Activated CD4-positive, alpha-beta T cell treated with anti-CD3 and anti-CD28 coated beads, Interleukin-2, amount 10 ng/mL, durations not matched to agents 24 days and 14 days (primary cell): Measurements from ENCODE around the gene GK2. TPM values are rescaled to one million over a fixed set of nuclear protein-coding genes. Genes with fewer than 3 reads are reported as not detected.

Experiments used
- DNase-seq: peaks from one replicate; pipeline ENCODE4 v3.0.0; 2022
- H3K27ac Mint-ChIP-seq: one replicate; pipeline ENCODE4 v1.8.0; 2022; ENCODE audit warnings: mild to moderate bottlenecking, mixed read lengths
- H3K27me3 Mint-ChIP-seq: one replicate; pipeline ENCODE4 v1.8.0; 2022; ENCODE audit warnings: mixed read lengths
- H3K36me3 Mint-ChIP-seq: one replicate; pipeline ENCODE4 v1.8.0; 2022; ENCODE audit warnings: low read depth, mild to moderate bottlenecking, mixed read lengths
- H3K4me1 Mint-ChIP-seq: one replicate; pipeline ENCODE4 v1.8.0; 2021; ENCODE audit warnings: mixed read lengths
- H3K4me3 Mint-ChIP-seq: one replicate; pipeline ENCODE4 v1.8.0; 2022; ENCODE audit warnings: mild to moderate bottlenecking, moderate library complexity, mixed read lengths
- H3K9me3 Mint-ChIP-seq: one replicate; pipeline ENCODE4 v1.8.0; 2021; ENCODE audit warnings: mixed read lengths
- intact Hi-C: fragments of 100-400 bp; cut with micrococcal nuclease; formaldehyde crosslinking; loops from one replicate; pipeline ENCODE4 v1.15.1; 2023
- total RNA-seq: library from RNA; stranded (reverse); gene quantifications from 2 replicates; pipeline ENCODE4 v1.2.3, GENCODE V29; 2022

GK2 gene
- not detected in 2 replicates for total RNA-seq

DNA sequence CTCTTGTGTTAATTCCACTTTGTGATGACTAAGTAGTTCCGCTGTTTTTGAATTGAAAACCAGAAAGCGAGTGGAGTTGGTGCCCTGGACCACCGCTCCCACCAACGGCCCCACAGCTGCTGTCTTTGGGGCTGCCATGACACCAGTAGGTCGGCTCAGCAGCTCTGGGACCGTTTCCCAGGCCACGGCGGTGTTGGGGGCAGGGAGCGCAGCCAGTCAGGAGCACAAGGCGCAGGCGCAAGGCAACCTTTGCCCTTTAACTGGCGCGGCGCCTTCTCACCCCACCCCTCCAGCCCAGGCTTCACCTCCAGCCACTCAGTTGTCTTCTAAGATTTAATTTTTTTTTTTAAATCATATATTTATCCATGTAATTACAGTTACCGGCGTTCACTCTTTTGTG is at the start of gene GK2:
Gene GK2, minus strand, starts transcription at position 166 of the 400 bp plus-strand sequence. Its CDS starts 28 bp downstream, at position 138.
- Mint-ChIP-seq H3K4me1 (no peaks in the 10 kb centered on the region), H3K4me3 (no peak within 1 kb of the TSS), H3K36me3 (no peaks in the 10 kb centered on the region), H3K9me3 (no peaks in the 10 kb centered on the region), H3K27me3 (no peaks in the 10 kb centered on the region), H3K27ac (no peak within 1 kb of the TSS)
- intact Hi-C loops: no loop called here
- no peak for DNase-seq

DNA sequence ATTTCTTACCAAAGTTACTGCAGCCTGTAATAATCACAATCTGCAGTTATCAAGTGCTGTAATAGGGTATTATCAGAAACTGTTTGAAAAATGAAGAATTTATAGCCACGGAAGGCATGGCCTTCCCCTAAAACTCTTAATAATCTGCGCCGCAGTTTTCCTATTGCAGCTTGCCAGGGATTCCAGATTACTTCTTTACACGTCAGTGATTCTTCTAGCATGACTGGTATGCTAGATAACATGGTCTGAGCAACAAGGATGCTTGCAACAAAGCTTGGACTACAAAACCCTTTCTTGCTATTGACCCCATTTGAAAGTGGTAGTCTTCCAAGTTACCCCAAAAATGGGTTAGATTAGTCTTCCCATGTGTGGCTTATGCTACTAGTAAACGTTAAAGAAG is 47.2 kb upstream of the GK2 start:
- Mint-ChIP-seq H3K36me3 (no peaks in the 10 kb centered on the region), H3K27ac (no peak overlapping the region), H3K4me1 (no peaks in the 10 kb centered on the region), H3K27me3 (no peaks in the 10 kb centered on the region), H3K9me3 (no peaks in the 10 kb centered on the region), H3K4me3 (no peak overlapping the region)
- intact Hi-C loops: no loop called here
- DNase-seq: no peak

DNA sequence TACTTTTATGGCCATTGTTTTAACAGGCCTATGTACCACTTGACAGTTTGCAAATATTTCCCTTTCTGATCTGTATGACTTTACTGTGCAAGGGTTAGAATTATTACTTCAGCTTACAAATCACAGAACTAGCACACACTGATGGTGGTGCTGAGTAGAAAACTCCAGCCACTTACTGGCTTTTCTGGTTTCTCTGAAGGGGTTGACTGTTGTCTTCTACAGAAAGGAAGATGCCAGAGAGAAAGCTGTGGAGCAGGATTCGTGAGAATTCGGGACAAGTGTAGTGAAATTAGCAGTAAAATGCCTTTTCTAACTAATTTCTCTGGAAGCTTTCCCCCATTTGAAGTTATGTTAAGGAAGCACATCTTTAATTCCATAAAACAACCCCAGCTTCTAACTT is 46.6 kb upstream of the GK2 start:
- H3K9me3 Mint-ChIP-seq: no peaks in the 10 kb centered on the region
- H3K36me3 Mint-ChIP-seq: no peaks in the 10 kb centered on the region
- intact Hi-C loops: no loop called here
- no peak for DNase-seq
- H3K4me1 Mint-ChIP-seq: no peaks in the 10 kb centered on the region
- no peaks in the 10 kb centered on the region for H3K27me3 Mint-ChIP-seq
- H3K4me3 Mint-ChIP-seq: no peak overlapping the region
- H3K27ac Mint-ChIP-seq: no peak overlapping the region

DNA sequence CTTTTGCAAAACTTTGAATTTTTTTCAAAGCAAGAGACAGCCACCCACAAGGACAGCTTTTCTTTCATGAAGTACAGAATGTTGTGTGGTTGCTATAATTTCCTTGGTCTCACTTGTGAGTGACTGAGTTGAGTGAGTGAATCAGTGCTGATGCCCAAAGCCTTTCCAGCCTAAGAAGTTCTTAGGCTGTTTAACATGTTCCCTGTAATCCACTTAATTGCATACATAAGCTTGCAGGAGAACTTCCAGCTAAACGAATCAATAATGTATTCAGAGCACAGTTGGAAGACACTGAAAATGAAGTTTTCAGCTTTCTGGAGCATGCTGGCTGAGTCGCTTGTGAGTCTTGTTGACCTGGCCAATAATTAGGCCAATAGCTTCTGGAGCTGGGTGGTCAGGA is 42.0 kb upstream of the GK2 start:
- no peaks in the 10 kb centered on the region for H3K9me3 Mint-ChIP-seq

DNA sequence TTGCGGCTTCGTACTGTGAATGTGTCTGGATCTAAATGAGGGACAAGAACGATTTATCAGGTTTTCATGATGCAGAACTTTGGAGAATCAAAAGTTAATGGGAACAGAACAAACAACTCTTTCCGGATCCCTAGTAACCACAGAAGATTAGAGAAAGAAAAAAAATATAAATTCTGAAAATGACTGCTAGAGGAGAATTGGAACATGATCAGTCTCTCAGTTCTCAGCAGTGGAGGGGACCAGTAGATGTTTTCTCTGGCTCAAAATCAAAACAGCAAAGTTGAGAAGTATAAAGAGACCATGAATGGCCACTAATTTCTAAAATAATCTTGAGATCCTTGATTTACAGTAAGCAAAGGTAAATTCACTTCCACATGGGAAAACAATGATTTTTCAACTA is 38.1 kb upstream of the GK2 start:
- Mint-ChIP-seq H3K36me3 (no peaks in the 10 kb centered on the region), H3K9me3 (no peaks in the 10 kb centered on the region), H3K27me3 (no peaks in the 10 kb centered on the region), H3K27ac (no peak overlapping the region), H3K4me3 (no peak overlapping the region), H3K4me1 (no peaks in the 10 kb centered on the region)
- no peak for DNase-seq
- intact Hi-C loops: no loop called here

More for the DNA sequence above, 42.0 kb upstream of the GK2 start:
- Mint-ChIP-seq H3K4me1 (no peaks in the 10 kb centered on the region), H3K4me3 (no peak overlapping the region), H3K27ac (no peak overlapping the region), H3K36me3 (no peaks in the 10 kb centered on the region), H3K27me3 (no peaks in the 10 kb centered on the region)
- DNase-seq: no peak
- intact Hi-C loops: no loop called here

DNA sequence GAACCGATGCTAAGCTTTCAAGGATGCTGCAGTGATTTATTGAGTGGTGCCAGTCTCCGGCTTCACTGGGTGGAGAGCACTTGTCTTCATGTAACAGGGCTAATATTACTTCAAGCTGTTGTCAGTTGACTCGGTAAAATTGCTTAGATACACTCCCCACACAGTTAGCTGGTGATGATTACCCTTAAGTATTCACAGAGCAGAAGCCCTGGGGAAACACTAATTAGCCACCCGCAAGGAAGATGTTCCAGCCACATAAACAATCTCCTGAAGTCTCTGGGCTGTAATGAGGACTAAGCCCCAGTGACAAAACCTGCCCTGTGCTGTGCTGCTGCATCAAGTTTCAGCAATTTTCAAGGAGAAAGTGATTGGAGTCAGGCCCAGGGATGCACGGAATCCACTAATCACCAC is 37.3 kb upstream of the GK2 start:
- no peaks in the 10 kb centered on the region for H3K36me3 Mint-ChIP-seq
- intact Hi-C loops: no loop called here
- H3K27me3 Mint-ChIP-seq: no peaks in the 10 kb centered on the region
- no peak overlapping the region for H3K27ac Mint-ChIP-seq
- H3K4me1 Mint-ChIP-seq: no peaks in the 10 kb centered on the region
- no peaks in the 10 kb centered on the region for H3K9me3 Mint-ChIP-seq
- no peak for DNase-seq
- no peak overlapping the region for H3K4me3 Mint-ChIP-seq

DNA sequence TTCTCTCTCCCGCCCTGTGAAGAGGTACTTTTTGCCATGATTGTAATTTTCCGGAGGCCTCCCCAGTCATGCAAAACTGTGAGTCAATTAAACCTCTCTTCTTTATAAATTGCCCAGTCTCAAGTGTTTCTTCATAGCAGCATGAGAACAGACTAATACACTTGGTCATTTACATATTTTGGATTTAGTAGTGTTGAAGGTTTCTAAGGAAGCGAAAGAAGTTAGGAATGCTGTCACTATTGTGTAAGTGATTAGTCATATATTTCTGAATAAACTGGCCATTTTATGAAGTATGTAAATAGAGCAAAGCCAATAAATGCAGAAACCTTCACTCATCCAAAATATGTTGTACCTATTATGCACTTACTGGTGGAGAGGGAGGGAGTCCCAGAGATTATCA is 34.4 kb upstream of the GK2 start:
- Mint-ChIP-seq H3K4me1 (no peaks in the 10 kb centered on the region), H3K27ac (no peak overlapping the region), H3K36me3 (no peaks in the 10 kb centered on the region), H3K4me3 (no peak overlapping the region), H3K9me3 (no peaks in the 10 kb centered on the region), H3K27me3 (no peaks in the 10 kb centered on the region)
- DNase-seq: no peak
- intact Hi-C loops: no loop called here

DNA sequence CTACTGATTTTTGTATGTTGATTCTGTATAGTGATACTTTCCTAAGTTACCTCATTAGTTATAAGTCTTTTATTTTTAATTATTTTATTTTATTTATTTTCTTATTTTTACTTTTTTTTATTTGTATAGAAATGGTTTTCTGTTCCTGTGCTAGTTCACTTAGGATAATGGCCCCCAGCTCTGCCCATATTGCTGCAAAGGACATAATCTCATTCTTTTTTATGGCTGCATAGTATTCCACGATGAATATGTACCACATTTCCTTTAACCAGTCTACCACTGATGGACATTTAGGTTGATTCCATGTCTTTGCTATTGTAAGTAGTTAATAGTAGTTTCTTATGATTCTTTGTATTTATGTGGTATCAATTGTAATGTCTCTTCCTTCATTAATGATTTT is 31.5 kb upstream of the GK2 start:
- intact Hi-C loops: no loop called here
- H3K4me3 Mint-ChIP-seq: no peak overlapping the region
- H3K4me1 Mint-ChIP-seq: no peaks in the 10 kb centered on the region
- H3K27ac Mint-ChIP-seq: no peak overlapping the region
- H3K36me3 Mint-ChIP-seq: no peaks in the 10 kb centered on the region
- no peak for DNase-seq
- H3K9me3 Mint-ChIP-seq: no peaks in the 10 kb centered on the region
- no peaks in the 10 kb centered on the region for H3K27me3 Mint-ChIP-seq

DNA sequence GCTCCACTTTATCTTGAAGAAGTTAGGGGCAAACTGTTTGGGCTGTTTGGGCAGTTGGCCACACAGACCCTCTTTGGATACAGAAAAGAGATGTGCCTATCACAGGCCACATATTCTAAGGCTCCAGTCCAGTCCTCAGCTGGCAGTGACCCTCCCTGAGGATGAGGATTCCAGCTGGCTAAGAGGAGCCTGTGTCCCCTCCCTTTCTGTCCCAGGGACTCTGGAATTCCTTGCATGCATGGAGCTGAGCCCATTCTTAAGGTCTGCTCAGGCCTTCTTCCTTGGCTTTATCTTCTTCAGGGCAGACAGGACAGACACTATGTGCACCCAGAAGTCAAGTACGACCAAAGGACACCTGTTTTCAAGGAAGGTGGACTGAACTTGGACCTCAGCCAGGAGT is 23.8 kb upstream of the GK2 start:
- Mint-ChIP-seq H3K27ac (no peak overlapping the region), H3K27me3 (no peaks in the 10 kb centered on the region)

DNA sequence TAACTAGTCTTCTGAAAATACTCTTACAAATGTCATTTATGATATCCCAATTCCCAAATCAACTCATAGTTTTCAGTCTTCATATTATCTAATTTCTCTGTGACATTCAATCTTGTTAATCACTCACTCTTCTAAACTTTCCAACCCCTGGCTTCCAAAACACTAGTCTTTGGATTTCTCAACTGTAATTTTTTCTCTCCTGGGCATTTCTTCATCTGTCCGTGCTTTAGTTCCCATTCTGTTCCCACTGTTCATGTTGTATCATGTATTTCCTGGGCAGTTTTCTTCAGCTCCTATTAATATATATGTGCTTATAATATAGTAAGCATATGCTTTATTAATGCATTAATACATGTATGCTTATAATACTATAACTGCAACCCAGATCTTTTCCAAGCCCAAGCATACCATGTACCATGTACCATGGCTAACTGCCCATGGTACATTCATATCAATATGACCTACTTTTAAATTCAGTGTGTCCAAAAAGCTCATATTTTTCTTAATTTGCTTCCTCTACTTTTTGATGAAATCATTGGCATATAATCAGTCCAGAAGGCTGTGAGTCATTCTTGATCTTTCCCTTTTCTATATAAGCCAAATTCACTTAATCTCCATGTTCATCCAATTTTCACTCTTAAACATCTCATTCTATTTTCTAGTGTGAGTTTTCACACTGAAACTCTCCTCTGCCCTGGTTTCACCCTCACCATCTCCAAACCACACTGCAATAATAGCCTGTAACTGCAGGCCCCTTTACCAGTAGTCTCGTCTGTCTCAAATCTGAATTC is 21.3 kb upstream of the GK2 start:
- H3K9me3 Mint-ChIP-seq: no peaks in the 10 kb centered on the region
- H3K27me3 Mint-ChIP-seq: no peaks in the 10 kb centered on the region
- H3K4me1 Mint-ChIP-seq: no peaks in the 10 kb centered on the region
- DNase-seq: no peak
- H3K27ac Mint-ChIP-seq: no peak overlapping the region
- intact Hi-C loops: no loop called here
- no peak overlapping the region for H3K4me3 Mint-ChIP-seq
- H3K36me3 Mint-ChIP-seq: no peaks in the 10 kb centered on the region

More for the DNA sequence above, 23.8 kb upstream of the GK2 start:
- no peaks in the 10 kb centered on the region for H3K9me3 Mint-ChIP-seq
- no peaks in the 10 kb centered on the region for H3K36me3 Mint-ChIP-seq
- intact Hi-C loops: no loop called here
- no peak for DNase-seq
- no peak overlapping the region for H3K4me3 Mint-ChIP-seq
- no peaks in the 10 kb centered on the region for H3K4me1 Mint-ChIP-seq

DNA sequence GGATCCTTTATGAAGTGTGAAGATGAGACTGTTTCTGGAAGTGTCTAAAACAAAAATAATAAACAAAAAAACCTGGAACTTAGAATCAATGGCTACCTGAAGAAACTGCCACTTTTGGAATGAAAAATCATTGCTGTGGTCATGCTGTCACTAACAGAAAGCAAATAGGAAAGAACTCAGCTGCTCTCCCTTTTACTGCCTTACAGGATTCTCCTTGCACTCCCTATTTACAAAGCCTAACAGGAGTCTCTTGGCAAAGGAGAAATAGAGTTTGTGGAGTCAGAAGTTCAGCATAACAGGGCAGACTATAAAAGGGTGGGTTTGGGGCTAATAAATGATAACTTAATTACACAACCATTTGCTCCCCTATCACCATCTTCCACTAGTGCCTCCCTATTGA is 19.0 kb upstream of the GK2 start:
- no peaks in the 10 kb centered on the region for H3K4me1 Mint-ChIP-seq
- intact Hi-C loops: no loop called here
- no peak overlapping the region for H3K27ac Mint-ChIP-seq
- H3K4me3 Mint-ChIP-seq: no peak overlapping the region
- H3K36me3 Mint-ChIP-seq: no peaks in the 10 kb centered on the region
- DNase-seq: no peak
- H3K27me3 Mint-ChIP-seq: no peaks in the 10 kb centered on the region
- no peaks in the 10 kb centered on the region for H3K9me3 Mint-ChIP-seq

DNA sequence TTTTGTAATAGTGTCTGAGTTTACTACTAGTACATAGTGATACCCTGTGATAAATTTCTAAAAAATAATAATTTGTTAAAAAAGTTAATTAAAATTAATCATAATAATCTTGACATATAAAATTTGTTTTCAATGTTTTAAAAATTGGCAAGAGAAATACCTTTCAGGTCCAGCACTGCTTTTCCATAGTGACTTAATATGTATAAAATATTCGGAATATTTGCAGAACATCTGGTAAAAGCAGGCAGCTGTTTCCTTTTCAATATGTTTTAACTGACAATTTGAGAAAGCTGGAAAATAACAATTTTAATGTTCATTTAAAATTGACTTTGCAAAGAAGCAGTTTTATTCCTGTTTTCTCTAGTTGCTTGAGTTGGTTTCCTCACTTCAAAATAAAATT is 17.6 kb upstream of the GK2 start:
- Mint-ChIP-seq H3K4me1 (no peaks in the 10 kb centered on the region), H3K36me3 (no peaks in the 10 kb centered on the region), H3K27me3 (no peaks in the 10 kb centered on the region), H3K9me3 (no peaks in the 10 kb centered on the region), H3K27ac (no peak overlapping the region), H3K4me3 (no peak overlapping the region)
- DNase-seq: no peak
- intact Hi-C loops: no loop called here

DNA sequence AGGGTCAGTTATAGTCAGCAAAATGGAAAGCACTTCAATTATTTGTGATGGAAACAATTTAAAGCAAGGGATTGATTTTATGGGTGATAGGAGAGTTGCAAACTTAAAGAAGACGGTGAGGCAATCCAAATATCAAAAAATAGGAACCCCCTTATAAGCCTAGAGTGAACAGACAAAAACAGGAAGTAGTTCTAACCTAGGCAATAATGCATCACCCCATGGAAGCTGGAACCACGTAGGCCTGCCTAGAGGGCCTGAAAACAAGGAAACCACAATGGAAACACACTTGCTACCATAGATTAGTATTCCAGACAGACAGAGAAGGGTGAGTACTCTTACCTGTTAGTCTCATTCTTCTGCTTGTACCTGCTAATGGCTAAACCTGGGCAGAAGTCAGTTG is 13.5 kb upstream of the GK2 start:
- intact Hi-C loops: no loop called here
- no peaks in the 10 kb centered on the region for H3K9me3 Mint-ChIP-seq
- H3K4me1 Mint-ChIP-seq: no peaks in the 10 kb centered on the region
- no peaks in the 10 kb centered on the region for H3K27me3 Mint-ChIP-seq
- H3K27ac Mint-ChIP-seq: no peak overlapping the region
- H3K36me3 Mint-ChIP-seq: no peaks in the 10 kb centered on the region
- no peak for DNase-seq
- no peak overlapping the region for H3K4me3 Mint-ChIP-seq

DNA sequence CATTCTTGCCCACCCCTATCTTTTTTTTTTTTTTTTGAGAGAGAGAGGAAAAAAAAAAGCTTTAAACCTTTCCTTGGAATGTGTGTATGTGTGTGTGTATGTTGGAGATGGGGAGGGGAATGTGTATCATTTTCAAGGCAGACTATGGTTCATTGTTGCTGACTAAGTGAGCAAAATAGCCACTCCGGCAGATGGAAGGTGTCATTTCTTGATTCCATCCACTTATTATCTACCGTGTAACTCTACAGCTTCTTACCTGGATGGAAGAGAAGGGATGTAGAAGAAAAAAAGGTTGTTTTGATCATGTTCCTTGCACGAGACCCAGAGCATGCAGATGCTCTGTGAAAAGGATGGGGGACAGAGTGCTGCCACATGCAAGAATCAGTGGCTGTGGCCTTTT is 5.9 kb upstream of the GK2 start:
- no peak overlapping the region for H3K4me3 Mint-ChIP-seq
- H3K9me3 Mint-ChIP-seq: no peaks in the 10 kb centered on the region
- DNase-seq: no peak
- no peaks in the 10 kb centered on the region for H3K4me1 Mint-ChIP-seq
- H3K36me3 Mint-ChIP-seq: no peaks in the 10 kb centered on the region
- no peaks in the 10 kb centered on the region for H3K27me3 Mint-ChIP-seq
- intact Hi-C loops: no loop called here
- no peak overlapping the region for H3K27ac Mint-ChIP-seq
